Endothelial cell of umbilical vein (primary cell): ENCODE data around the gene ARID2. TPM values are rescaled to one million over a fixed set of nuclear protein-coding genes. Genes with fewer than 3 reads are reported as not detected.

Source experiments
- BruUV-seq: library from RNA; stranded (reverse); fragments of 400-500 nt; replicated peaks from 2 replicates; lab custom pipeline; 2021; lab: Mats Ljungman, UMichigan
- CTCF ChIA-PET: fragments of 300-600, 350-600 bp; sonication (Branson Sonifier 250); formaldehyde crosslinking; loops from one replicate; lab custom pipeline; 2021; ENCODE audit warnings: antibody characterized with exemption, inconsistent platforms; lab: Charles Lee
- POLR2A ChIA-PET: fragments of 300-600, 350-600 bp; sonication (Branson Sonifier 250); formaldehyde crosslinking; loops from one replicate; lab custom pipeline; 2021; ENCODE audit warnings: antibody characterized with exemption, inconsistent platforms; lab: Charles Lee
- DNase-seq: peaks from one replicate; pipeline ENCODE4 v3.0.0-alpha.2; 2011; ENCODE audit warnings: low read depth, low spot score
- FAIRE-seq: peaks from 2 replicates; lab custom pipeline; 2011; peaks lifted over from hg19 to GRCh38; lab: Jason Lieb, UNC
- H2AFZ ChIP-seq: 2 replicates; pipeline ENCODE4 v1.6.0; 2012; ENCODE audit warnings: low read depth, low read length, control low read depth, inconsistent platforms
- H3K27ac ChIP-seq: 2 replicates; pipeline ENCODE4 v1.5.1; 2011; ENCODE audit warnings: low read depth, mild to moderate bottlenecking, control low read depth, low read length, moderate library complexity; ENCODE audit not compliant: insufficient read depth
- H3K27me3 ChIP-seq, 2 experiments: 2 replicates each; pipeline versions ENCODE4 v1.6.0 to v1.6.1; 2011; ENCODE audit warnings: low read length in 2 of 2, mixed read lengths in 1 of 2; ENCODE audit not compliant: control insufficient read depth in 2 of 2, insufficient read depth in 2 of 2
- H3K36me3 ChIP-seq, 2 experiments: 2 replicates in 1 of 2; 3 replicates in 1 of 2; pipeline ENCODE4 v1.5.1; 2011; ENCODE audit warnings: low read length in 2 of 2, mild to moderate bottlenecking in 1 of 2, moderate library complexity in 1 of 2; ENCODE audit not compliant: control insufficient read depth in 2 of 2, insufficient read depth in 2 of 2; ENCODE audit errors: extremely low read depth in 1 of 2
- H3K4me1 ChIP-seq: 3 replicates; pipeline ENCODE4 v1.5.1; 2011; ENCODE audit warnings: mild to moderate bottlenecking, low read length; ENCODE audit not compliant: control insufficient read depth, insufficient read depth; ENCODE audit errors: extremely low read depth
- H3K4me2 ChIP-seq: 2 replicates; pipeline ENCODE4 v1.6.1; 2011; ENCODE audit warnings: low read length, control low read depth, mixed read lengths; ENCODE audit not compliant: insufficient read depth
- H3K4me3 ChIP-seq, 3 experiments: fragments of 200-600 bp in 1 of 3; sonication (generic), shearing (Covaris generic) in 1 of 3; replicated peaks in 1 of 3; 2 replicates each; pipeline ENCODE4 v1.5.1; 2011 to 2016; ENCODE audit warnings: control low read depth in 3 of 3, low read length in 3 of 3, mild to moderate bottlenecking in 2 of 3, inconsistent platforms in 1 of 3, low read depth in 1 of 3, moderate library complexity in 1 of 3; ENCODE audit not compliant: insufficient read depth in 1 of 3
- H3K79me2 ChIP-seq: 2 replicates; pipeline ENCODE4 v1.6.0; 2012; ENCODE audit warnings: low read length, inconsistent platforms; ENCODE audit not compliant: control insufficient read depth, insufficient read depth
- H3K9ac ChIP-seq: replicated peaks from 2 replicates; pipeline ENCODE3; 2011; ENCODE audit warnings: low read length, control low read depth; ENCODE audit not compliant: insufficient read depth; ENCODE audit errors: extremely low read depth
- H3K9me1 ChIP-seq: replicated peaks from 3 replicates; pipeline ENCODE4 v1.6.0; 2011; ENCODE audit warnings: mild to moderate bottlenecking, low read length; ENCODE audit not compliant: control insufficient read depth, insufficient read depth; ENCODE audit errors: extremely low read depth
- H3K9me3 ChIP-seq: replicated peaks from 2 replicates; pipeline ENCODE4 v1.5.1; 2012; ENCODE audit warnings: low read length, inconsistent platforms; ENCODE audit not compliant: control insufficient read depth, insufficient read depth
- H4K20me1 ChIP-seq: replicated peaks from 2 replicates; pipeline ENCODE3; 2011; ENCODE audit warnings: mild to moderate bottlenecking, low read length; ENCODE audit not compliant: control insufficient read depth, insufficient read depth; ENCODE audit errors: extremely low read depth
- CTCF ChIP-seq, 2 donors: IDR thresholded peaks; 1 replicate in 1 of 2; 2 replicates in 1 of 2; pipeline ENCODE4 v1.5.1; 2011; ENCODE audit warnings: low read length in 2 of 2, mild to moderate bottlenecking in 2 of 2, moderate library complexity in 2 of 2, control low read depth in 1 of 2, inconsistent platforms in 1 of 2, low read depth in 1 of 2; ENCODE audit not compliant: insufficient read depth in 1 of 2; ENCODE audit errors: extremely low read depth in 1 of 2
- EZH2 ChIP-seq: IDR thresholded peaks from 2 replicates; pipeline ENCODE4 v1.6.1; 2012; ENCODE audit warnings: borderline replicate concordance, low read depth, mild to moderate bottlenecking, moderate library complexity, low read length, inconsistent platforms; ENCODE audit not compliant: severe bottlenecking
- FOS ChIP-seq: IDR thresholded peaks from 2 replicates; pipeline ENCODE4 v1.6.1; 2011; ENCODE audit warnings: mild to moderate bottlenecking, low read length, moderate library complexity, borderline replicate concordance; ENCODE audit not compliant: insufficient read depth
- GATA2 ChIP-seq: IDR thresholded peaks from 2 replicates; pipeline ENCODE4 v1.7.0; 2011; ENCODE audit warnings: low read depth, mild to moderate bottlenecking, moderate library complexity, mixed read lengths, low read length; ENCODE audit not compliant: insufficient read length, insufficient read depth
- JUN ChIP-seq: IDR thresholded peaks from 2 replicates; pipeline ENCODE4 v1.6.1; 2011; ENCODE audit warnings: borderline replicate concordance, low read depth; ENCODE audit not compliant: insufficient read length, insufficient read depth
- MAX ChIP-seq: IDR thresholded peaks from 2 replicates; pipeline ENCODE4 v1.6.1; 2011; ENCODE audit not compliant: insufficient read depth, insufficient read length
- MYC ChIP-seq: IDR thresholded peaks from one replicate; pipeline ENCODE4 v1.6.1; 2011; ENCODE audit warnings: mild to moderate bottlenecking, low read depth, low read length
- POLR2A ChIP-seq: IDR thresholded peaks from 2 replicates; pipeline ENCODE4 v1.6.1; 2012; ENCODE audit warnings: low read depth, mild to moderate bottlenecking, control low read depth, low read length
- POLR2AphosphoS5 ChIP-seq: IDR thresholded peaks from 2 replicates; pipeline ENCODE4 v1.6.1; 2012; ENCODE audit warnings: low read depth, mild to moderate bottlenecking, control low read depth, low read length, moderate library complexity; ENCODE audit not compliant: insufficient read depth
- dilution Hi-C: fragments of 300-500 bp; cut with MboI; formaldehyde crosslinking; loops from one replicate; pipeline ENCODE4 v1.15.0; 2019; ENCODE audit warnings: low sequenced_read_pairs; ENCODE audit not compliant: extremely low pct_ligation_motif_present
- intact Hi-C: fragments of 100-400 bp; cut with micrococcal nuclease; formaldehyde crosslinking; loops from one replicate; pipeline ENCODE4 v1.10.0; 2022
- polyA plus RNA-seq, 4 experiments: library from polyadenylated mRNA; depleted of rRNA in 3 of 4; stranded (reverse) in 3 of 4; unstranded in 1 of 4; fragments of >200 nt; gene quantifications; 2 replicates each; pipeline versions ENCODE4 v1.2.1 to v1.2.3, GENCODE V29; 2011 to 2012; ENCODE audit warnings: missing spikeins in 1 of 4
- total RNA-seq: library from RNA; stranded (reverse); gene quantifications from 2 replicates; pipeline ENCODE4 v1.2.3, GENCODE V29; 2021

The ARID2 gene
- total and polyA plus RNA-seq, 2 donors (not counting 3 experiments of a cell fraction or from before 2014, with no cell fraction given): 10.8 to 26.7 TPM

DNA sequence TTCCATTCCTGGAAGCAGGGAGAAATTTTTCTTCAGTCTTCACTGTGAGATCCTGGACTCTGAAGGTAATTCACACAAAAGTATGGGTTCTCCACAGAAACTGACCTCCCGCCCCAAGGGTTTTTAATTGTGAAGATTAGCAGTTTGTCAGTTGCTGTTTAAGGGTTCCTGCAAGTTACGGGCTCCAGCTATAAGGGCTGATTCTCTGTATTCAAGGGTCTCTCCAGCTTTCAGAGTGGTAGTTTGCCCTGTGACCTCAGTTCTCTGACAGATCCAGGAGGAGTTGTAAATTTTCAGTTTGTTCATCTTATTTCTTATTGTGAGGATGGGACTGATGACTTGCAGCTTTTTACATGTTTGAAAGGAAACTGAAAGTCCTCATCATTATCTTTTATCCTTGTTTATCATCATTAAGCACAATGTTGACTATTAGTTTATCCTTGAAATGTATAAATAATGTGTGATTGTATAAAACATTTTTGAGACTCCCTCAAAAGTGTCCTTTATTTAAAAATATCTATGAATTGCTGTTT, 149.9 kb downstream of the ARID2 start:
- dilution Hi-C loops: no loop called here
- no peak for TF ChIP-seq CTCF (IDR thresholded peaks at IDR 0.05; ENCODE audit: extremely low read depth in 1 of 2, insufficient read depth in 1 of 2, low read depth in 1 of 2, low read length in 2 of 2)
- no peak for TF ChIP-seq MYC
- TF ChIP-seq JUN: no peak
- no peak for TF ChIP-seq FOS
- TF ChIP-seq GATA2: no peak
- CTCF ChIA-PET: interaction anchor here (1.5 kb wide), 1 partner anchor 49 kb away, joined by 3 read pairs; no protein-coding TSS in a partner anchor

GRCh38 chr12:45880533-45880932, 151.0 kb downstream of the ARID2 start:
- POLR2A ChIA-PET: no interaction called here
- BruUV-seq: no TSS peak
- FAIRE-seq: no peak

More for the DNA sequence above, 149.9 kb downstream of the ARID2 start:
- Histone ChIP-seq H3K4me2 (no peak overlapping the region), H3K79me2 (no peaks in the 10 kb centered on the region), H3K9me3 (no peaks in the 10 kb centered on the region), H3K36me3 (peaks cover 0 to 8% of the 10 kb centered on the region in 2 experiments), H3K27ac (no peak overlapping the region), H4K20me1 (no peaks in the 10 kb centered on the region), H3K27me3 (no peaks in the 10 kb centered on the region), H2AFZ (no peak overlapping the region), H3K4me1 (no peaks in the 10 kb centered on the region), H3K4me3 (no peak overlapping the region), H3K9ac (no peak overlapping the region), H3K9me1 (no peaks in the 10 kb centered on the region)
- intact Hi-C loops: no loop called here
- DNase-seq: no peak
- BruUV-seq: no TSS peak
- POLR2A ChIA-PET: no interaction called here
- no peak for FAIRE-seq

More at GRCh38 chr12:45880533-45880932, 151.0 kb downstream of the ARID2 start:
- Histone ChIP-seq H3K9ac (no peak overlapping the region), H4K20me1 (no peaks in the 10 kb centered on the region), H3K9me1 (no peaks in the 10 kb centered on the region), H3K4me3 (no peak overlapping the region), H2AFZ (no peak overlapping the region), H3K4me1 (no peaks in the 10 kb centered on the region), H3K79me2 (no peaks in the 10 kb centered on the region), H3K4me2 (no peak overlapping the region), H3K9me3 (no peaks in the 10 kb centered on the region), H3K27ac (no peak overlapping the region), H3K27me3 (no peaks in the 10 kb centered on the region), H3K36me3 (peaks cover 0 to 2% of the 10 kb centered on the region in 2 experiments)
- DNase-seq: no peak
- TF ChIP-seq EZH2 (no peak), MYC (no peak), FOS (no peak), POLR2AphosphoS5 (no peak), JUN (no peak), POLR2A (no peak), GATA2 (no peak), MAX (no peak)
- dilution Hi-C loops: no loop called here
- CTCF ChIA-PET: no interaction called here
- intact Hi-C loops: no loop called here
